GM23338 (cell line): ENCODE results near the gene PACSIN1. TPM values are rescaled to one million over a fixed set of nuclear protein-coding genes. Genes with fewer than 3 reads are reported as not detected.

Source experiments
- ATAC-seq: fragments of 200-7000 bp; cut with Tn5 transposase; 3 replicates; pipeline ENCODE4 v1.9.1; 2020
- DNase-seq: peaks from one replicate; pipeline ENCODE4 v3.0.0-alpha.2; 2015; ENCODE audit warnings: low spot score
- H2AFZ ChIP-seq: fragments of 200-600 bp; sonication (generic); 2 replicates; pipeline ENCODE4 v1.8.0; 2016; ENCODE audit warnings: antibody characterized with exemption, mild to moderate bottlenecking, moderate library complexity
- H3F3A ChIP-seq: fragments of 200-600 bp; sonication (generic); replicated peaks from 2 replicates; pipeline ENCODE4 v1.8.0; 2017; ENCODE audit warnings: antibody characterized with exemption, mixed run types, low read depth
- H3K27ac ChIP-seq: fragments of 200-600 bp; sonication (generic); 2 replicates; pipeline ENCODE4 v1.6.1; 2016; ENCODE audit warnings: low read depth
- H3K27me3 ChIP-seq: fragments of 200-600 bp; sonication (generic); 2 replicates; pipeline ENCODE4 v1.8.0; 2016; ENCODE audit warnings: mild to moderate bottlenecking, mixed run types, moderate library complexity; ENCODE audit not compliant: insufficient read depth
- H3K36me3 ChIP-seq: fragments of 200-600 bp; sonication (generic); 2 replicates; pipeline ENCODE4 v1.8.0; 2016; ENCODE audit warnings: mild to moderate bottlenecking; ENCODE audit not compliant: insufficient read depth
- H3K4me1 ChIP-seq: fragments of 200-600 bp; sonication (generic); 2 replicates; pipeline ENCODE4 v1.8.0; 2016; ENCODE audit warnings: mild to moderate bottlenecking, moderate library complexity; ENCODE audit not compliant: insufficient read depth
- H3K4me2 ChIP-seq: fragments of 200-600 bp; sonication (generic); 2 replicates; pipeline ENCODE4 v1.7.1; 2017; ENCODE audit warnings: mixed run types
- H3K4me3 ChIP-seq: fragments of 200-600 bp; sonication (generic); 2 replicates; pipeline ENCODE4 v1.6.1; 2016; ENCODE audit warnings: mixed run types
- H3K79me2 ChIP-seq: fragments of 200-600 bp; sonication (generic); replicated peaks from 2 replicates; pipeline ENCODE4 v1.8.0; 2017; ENCODE audit warnings: mild to moderate bottlenecking; ENCODE audit not compliant: insufficient read depth
- H3K9me2 ChIP-seq: fragments of 200-600 bp; sonication (generic); 2 replicates; pipeline ENCODE4 v1.8.0; 2017; ENCODE audit not compliant: insufficient read depth
- H4K20me1 ChIP-seq: fragments of 200-600 bp; sonication (generic); replicated peaks from 2 replicates; pipeline ENCODE4 v1.8.0; 2017; ENCODE audit warnings: mild to moderate bottlenecking; ENCODE audit not compliant: insufficient read depth
- H3K27ac Mint-ChIP-seq: 2 replicates; pipeline ENCODE4 v1.8.0; 2020; ENCODE audit warnings: inconsistent platforms, mild to moderate bottlenecking, moderate library complexity, mixed read lengths
- H3K27me3 Mint-ChIP-seq: 3 replicates; pipeline ENCODE4 v1.8.0; 2022; ENCODE audit warnings: low read depth, mild to moderate bottlenecking, moderate library complexity, mixed read lengths, inconsistent platforms; ENCODE audit not compliant: insufficient read depth, poor library complexity
- H3K36me3 Mint-ChIP-seq: 3 replicates; pipeline ENCODE4 v1.8.0; 2021; ENCODE audit warnings: low read depth, mild to moderate bottlenecking, inconsistent platforms, moderate library complexity, mixed read lengths
- H3K4me1 Mint-ChIP-seq: 3 replicates; pipeline ENCODE4 v1.8.0; 2020; ENCODE audit warnings: mild to moderate bottlenecking, inconsistent platforms, mixed read lengths
- H3K4me3 Mint-ChIP-seq: 3 replicates; pipeline ENCODE4 v1.8.0; 2021; ENCODE audit warnings: moderate library complexity, mild to moderate bottlenecking, inconsistent platforms, mixed read lengths
- H3K9me3 Mint-ChIP-seq: 3 replicates; pipeline ENCODE4 v1.8.0; 2020; ENCODE audit warnings: moderate library complexity, mild to moderate bottlenecking, inconsistent platforms, mixed read lengths
- CREB1 ChIP-seq: fragments of 250-450 bp; sonication (Bioruptor Pico); IDR thresholded peaks from 2 replicates; pipeline ENCODE4 v1.5.0; 2020; ENCODE audit warnings: low read depth, mild to moderate bottlenecking, moderate library complexity
- EZH2 ChIP-seq: fragments of 200-600 bp; sonication (generic); IDR thresholded peaks from one replicate; pipeline ENCODE4 v1.8.0; 2017; ENCODE audit warnings: antibody characterized with exemption, mild to moderate bottlenecking, low read depth; ENCODE audit not compliant: unreplicated experiment
- EZH2phosphoT487 ChIP-seq: fragments of 200-600 bp; sonication (generic); IDR thresholded peaks from one replicate; pipeline ENCODE4 v1.8.1; 2018; ENCODE audit warnings: antibody characterized with exemption; ENCODE audit not compliant: unreplicated experiment
- JUNB ChIP-seq: IDR thresholded peaks from one replicate; pipeline ENCODE4 v1.6.1; 2016; ENCODE audit warnings: antibody characterized with exemption; ENCODE audit not compliant: unreplicated experiment
- NANOG ChIP-seq: IDR thresholded peaks from 2 replicates; pipeline ENCODE4 v1.6.1; 2016; ENCODE audit warnings: antibody characterized with exemption, borderline replicate concordance
- POLR2AphosphoS5 ChIP-seq: IDR thresholded peaks from 2 replicates; pipeline ENCODE4 v1.6.1; 2016; ENCODE audit warnings: antibody characterized with exemption, low read depth
- STAT1 ChIP-seq: IDR thresholded peaks from one replicate; pipeline ENCODE4 v1.6.1; 2016; ENCODE audit warnings: antibody characterized with exemption; ENCODE audit not compliant: unreplicated experiment
- ZNF114 ChIP-seq: fragments of 250-450 bp; sonication (Bioruptor Pico); IDR thresholded peaks from 2 replicates; pipeline ENCODE4 v1.5.0; 2020; ENCODE audit warnings: mild to moderate bottlenecking, moderate library complexity
- ZNF331 ChIP-seq: fragments of 250-450 bp; sonication (Bioruptor Pico); IDR thresholded peaks from 2 replicates; pipeline ENCODE4 v1.5.0; 2020; ENCODE audit warnings: low read depth, mild to moderate bottlenecking, moderate library complexity
- polyA plus RNA-seq: library from polyadenylated mRNA; unstranded; fragments of >200 nt; fragmentation: Nextera tagmentation; extraction: Ambion mirVana; gene quantifications from 2 replicates; pipeline ENCODE4 v1.2.1, GENCODE V29; 2016
- total RNA-seq: library from RNA; depleted of rRNA; stranded (reverse); fragments of >200 nt; shearing (Covaris generic); gene quantifications from 2 replicates; pipeline ENCODE4 v1.2.3, GENCODE V29; 2014
- TF ChIP-seq, protein P1 (sequence below): fragments of 250-450 bp; sonication (Bioruptor Pico); IDR thresholded peaks from 2 replicates; pipeline ENCODE4 v1.5.0; 2020; ENCODE audit warnings: mild to moderate bottlenecking, moderate library complexity
- TF ChIP-seq, protein P2 (sequence below), 2 experiments: fragments of 200-600 bp in 1 of 2; sonication (generic) in 1 of 2; conservative IDR thresholded peaks; 2 replicates each; pipeline versions ENCODE4 v1.5.1 to v1.6.1; 2016 to 2017; ENCODE audit warnings: antibody characterized with exemption in 2 of 2, low read depth in 2 of 2, mild to moderate bottlenecking in 2 of 2, moderate library complexity in 1 of 2
- TF ChIP-seq, protein P3 (sequence below): IDR thresholded peaks from 2 replicates; pipeline ENCODE4 v1.6.1; 2016; ENCODE audit warnings: antibody characterized with exemption
- TF ChIP-seq, protein P4 (sequence below): IDR thresholded peaks from one replicate; pipeline ENCODE4 v1.6.1; 2018; ENCODE audit warnings: antibody characterized with exemption; ENCODE audit not compliant: unreplicated experiment

The PACSIN1 gene
- total and polyA plus RNA-seq, 2 experiments from 2014 or later: 5.2 to 8.7 TPM

DNA sequence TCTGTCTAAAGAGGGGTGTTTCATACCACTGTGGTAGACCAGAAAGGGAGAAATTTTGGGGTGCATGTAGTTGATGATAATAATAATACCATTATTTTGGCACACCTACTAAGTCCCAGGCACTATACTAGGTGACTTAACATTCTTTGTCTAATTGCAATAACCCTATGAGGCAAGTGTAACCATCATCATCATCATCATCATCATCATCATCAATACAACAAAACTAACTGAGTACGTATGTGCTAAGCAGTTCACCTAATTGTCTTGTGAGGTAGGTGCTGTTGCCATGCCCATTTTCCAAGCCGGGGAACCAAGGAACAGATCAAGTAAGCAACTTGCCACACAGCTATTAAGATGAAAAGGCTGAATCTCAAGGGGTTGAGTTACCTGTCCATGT is 2.6 kb upstream of the PACSIN1 start (continued):
- TF ChIP-seq POLR2AphosphoS5 (no peak), STAT1 (no peak)

DNA sequence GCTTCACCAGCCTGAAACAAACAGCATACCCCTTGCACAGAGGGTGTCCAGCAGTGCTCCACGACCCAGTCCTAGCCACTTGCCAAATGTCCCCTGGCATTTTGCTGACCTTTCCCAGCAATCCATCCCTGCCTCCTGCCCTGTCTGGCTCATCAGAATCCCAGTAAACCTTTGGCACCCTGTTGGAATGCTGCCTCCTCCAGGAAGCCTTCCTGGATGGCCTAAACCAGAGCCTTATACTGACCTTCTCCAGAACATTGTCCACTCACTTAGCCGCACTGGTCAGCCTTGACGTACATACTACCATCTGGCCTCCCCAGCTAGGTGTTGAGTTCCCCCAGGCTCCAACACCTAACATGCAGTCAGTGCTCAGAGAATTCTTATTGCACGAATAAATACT is 2.0 kb upstream of the PACSIN1 start:
- no peak overlapping the region for H3K4me3 Mint-ChIP-seq
- Histone ChIP-seq H4K20me1 (no peaks in the 10 kb centered on the region), H3K27ac (no peak overlapping the region), H3K4me1 (peaks cover 14% of the 10 kb centered on the region; the same call in 1 of the 2 replicates), H3K27me3 (peaks cover 7% of the 10 kb centered on the region; the same call in 1 of the 2 replicates), H3K4me2 (no peak overlapping the region), H2AFZ (no peak overlapping the region), H3K36me3 (no peaks in the 10 kb centered on the region), H3F3A (no peaks in the 10 kb centered on the region; the same call in 1 of the 2 replicates), H3K9me2 (no peaks in the 10 kb centered on the region), H3K79me2 (no peaks in the 10 kb centered on the region), H3K4me3 (no peak overlapping the region)
- peaks cover 19% of the 10 kb centered on the region for H3K27me3 Mint-ChIP-seq
- H3K36me3 Mint-ChIP-seq: no peaks in the 10 kb centered on the region; the same call in 2 of the 3 replicates
- no peak overlapping the region for H3K27ac Mint-ChIP-seq
- TF ChIP-seq ZNF114: no peak
- TF ChIP-seq, protein P1, sequence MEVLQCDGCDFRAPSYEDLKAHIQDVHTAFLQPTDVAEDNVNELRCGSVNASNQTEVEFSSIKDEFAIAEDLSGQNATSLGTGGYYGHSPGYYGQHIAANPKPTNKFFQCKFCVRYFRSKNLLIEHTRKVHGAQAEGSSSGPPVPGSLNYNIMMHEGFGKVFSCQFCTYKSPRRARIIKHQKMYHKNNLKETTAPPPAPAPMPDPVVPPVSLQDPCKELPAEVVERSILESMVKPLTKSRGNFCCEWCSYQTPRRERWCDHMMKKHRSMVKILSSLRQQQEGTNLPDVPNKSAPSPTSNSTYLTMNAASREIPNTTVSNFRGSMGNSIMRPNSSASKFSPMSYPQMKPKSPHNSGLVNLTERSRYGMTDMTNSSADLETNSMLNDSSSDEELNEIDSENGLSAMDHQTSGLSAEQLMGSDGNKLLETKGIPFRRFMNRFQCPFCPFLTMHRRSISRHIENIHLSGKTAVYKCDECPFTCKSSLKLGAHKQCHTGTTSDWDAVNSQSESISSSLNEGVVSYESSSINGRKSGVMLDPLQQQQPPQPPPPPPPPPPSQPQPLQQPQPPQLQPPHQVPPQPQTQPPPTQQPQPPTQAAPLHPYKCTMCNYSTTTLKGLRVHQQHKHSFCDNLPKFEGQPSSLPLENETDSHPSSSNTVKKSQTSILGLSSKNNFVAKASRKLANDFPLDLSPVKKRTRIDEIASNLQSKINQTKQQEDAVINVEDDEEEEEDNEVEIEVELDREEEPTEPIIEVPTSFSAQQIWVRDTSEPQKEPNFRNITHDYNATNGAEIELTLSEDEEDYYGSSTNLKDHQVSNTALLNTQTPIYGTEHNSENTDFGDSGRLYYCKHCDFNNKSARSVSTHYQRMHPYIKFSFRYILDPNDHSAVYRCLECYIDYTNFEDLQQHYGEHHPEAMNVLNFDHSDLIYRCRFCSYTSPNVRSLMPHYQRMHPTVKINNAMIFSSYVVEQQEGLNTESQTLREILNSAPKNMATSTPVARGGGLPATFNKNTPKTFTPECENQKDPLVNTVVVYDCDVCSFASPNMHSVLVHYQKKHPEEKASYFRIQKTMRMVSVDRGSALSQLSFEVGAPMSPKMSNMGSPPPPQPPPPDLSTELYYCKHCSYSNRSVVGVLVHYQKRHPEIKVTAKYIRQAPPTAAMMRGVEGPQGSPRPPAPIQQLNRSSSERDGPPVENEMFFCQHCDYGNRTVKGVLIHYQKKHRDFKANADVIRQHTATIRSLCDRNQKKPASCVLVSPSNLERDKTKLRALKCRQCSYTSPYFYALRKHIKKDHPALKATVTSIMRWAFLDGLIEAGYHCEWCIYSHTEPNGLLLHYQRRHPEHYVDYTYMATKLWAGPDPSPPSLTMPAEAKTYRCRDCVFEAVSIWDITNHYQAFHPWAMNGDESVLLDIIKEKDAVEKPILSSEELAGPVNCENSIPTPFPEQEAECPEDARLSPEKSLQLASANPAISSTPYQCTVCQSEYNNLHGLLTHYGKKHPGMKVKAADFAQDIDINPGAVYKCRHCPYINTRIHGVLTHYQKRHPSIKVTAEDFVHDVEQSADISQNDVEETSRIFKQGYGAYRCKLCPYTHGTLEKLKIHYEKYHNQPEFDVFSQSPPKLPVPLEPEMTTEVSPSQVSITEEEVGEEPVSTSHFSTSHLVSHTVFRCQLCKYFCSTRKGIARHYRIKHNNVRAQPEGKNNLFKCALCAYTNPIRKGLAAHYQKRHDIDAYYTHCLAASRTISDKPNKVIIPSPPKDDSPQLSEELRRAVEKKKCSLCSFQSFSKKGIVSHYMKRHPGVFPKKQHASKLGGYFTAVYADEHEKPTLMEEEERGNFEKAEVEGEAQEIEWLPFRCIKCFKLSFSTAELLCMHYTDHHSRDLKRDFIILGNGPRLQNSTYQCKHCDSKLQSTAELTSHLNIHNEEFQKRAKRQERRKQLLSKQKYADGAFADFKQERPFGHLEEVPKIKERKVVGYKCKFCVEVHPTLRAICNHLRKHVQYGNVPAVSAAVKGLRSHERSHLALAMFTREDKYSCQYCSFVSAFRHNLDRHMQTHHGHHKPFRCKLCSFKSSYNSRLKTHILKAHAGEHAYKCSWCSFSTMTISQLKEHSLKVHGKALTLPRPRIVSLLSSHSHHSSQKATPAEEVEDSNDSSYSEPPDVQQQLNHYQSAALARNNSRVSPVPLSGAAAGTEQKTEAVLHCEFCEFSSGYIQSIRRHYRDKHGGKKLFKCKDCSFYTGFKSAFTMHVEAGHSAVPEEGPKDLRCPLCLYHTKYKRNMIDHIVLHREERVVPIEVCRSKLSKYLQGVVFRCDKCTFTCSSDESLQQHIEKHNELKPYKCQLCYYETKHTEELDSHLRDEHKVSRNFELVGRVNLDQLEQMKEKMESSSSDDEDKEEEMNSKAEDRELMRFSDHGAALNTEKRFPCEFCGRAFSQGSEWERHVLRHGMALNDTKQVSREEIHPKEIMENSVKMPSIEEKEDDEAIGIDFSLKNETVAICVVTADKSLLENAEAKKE: no peak
- no peak for TF ChIP-seq ZNF331 (CRISPR knock-in tag)
- TF ChIP-seq, protein P2, sequence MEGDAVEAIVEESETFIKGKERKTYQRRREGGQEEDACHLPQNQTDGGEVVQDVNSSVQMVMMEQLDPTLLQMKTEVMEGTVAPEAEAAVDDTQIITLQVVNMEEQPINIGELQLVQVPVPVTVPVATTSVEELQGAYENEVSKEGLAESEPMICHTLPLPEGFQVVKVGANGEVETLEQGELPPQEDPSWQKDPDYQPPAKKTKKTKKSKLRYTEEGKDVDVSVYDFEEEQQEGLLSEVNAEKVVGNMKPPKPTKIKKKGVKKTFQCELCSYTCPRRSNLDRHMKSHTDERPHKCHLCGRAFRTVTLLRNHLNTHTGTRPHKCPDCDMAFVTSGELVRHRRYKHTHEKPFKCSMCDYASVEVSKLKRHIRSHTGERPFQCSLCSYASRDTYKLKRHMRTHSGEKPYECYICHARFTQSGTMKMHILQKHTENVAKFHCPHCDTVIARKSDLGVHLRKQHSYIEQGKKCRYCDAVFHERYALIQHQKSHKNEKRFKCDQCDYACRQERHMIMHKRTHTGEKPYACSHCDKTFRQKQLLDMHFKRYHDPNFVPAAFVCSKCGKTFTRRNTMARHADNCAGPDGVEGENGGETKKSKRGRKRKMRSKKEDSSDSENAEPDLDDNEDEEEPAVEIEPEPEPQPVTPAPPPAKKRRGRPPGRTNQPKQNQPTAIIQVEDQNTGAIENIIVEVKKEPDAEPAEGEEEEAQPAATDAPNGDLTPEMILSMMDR (conservative IDR thresholded peaks at IDR 0.05; ENCODE audit: low read depth in 2 of 2): no peak
- TF ChIP-seq JUNB: no peak
- no peak for TF ChIP-seq POLR2AphosphoS5
- TF ChIP-seq CREB1 (CRISPR knock-in tag): no peak
- TF ChIP-seq EZH2phosphoT487: no peak
- TF ChIP-seq, protein P3, sequence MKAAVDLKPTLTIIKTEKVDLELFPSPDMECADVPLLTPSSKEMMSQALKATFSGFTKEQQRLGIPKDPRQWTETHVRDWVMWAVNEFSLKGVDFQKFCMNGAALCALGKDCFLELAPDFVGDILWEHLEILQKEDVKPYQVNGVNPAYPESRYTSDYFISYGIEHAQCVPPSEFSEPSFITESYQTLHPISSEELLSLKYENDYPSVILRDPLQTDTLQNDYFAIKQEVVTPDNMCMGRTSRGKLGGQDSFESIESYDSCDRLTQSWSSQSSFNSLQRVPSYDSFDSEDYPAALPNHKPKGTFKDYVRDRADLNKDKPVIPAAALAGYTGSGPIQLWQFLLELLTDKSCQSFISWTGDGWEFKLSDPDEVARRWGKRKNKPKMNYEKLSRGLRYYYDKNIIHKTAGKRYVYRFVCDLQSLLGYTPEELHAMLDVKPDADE: no peak
- TF ChIP-seq NANOG: no peak
- TF ChIP-seq, protein P4, sequence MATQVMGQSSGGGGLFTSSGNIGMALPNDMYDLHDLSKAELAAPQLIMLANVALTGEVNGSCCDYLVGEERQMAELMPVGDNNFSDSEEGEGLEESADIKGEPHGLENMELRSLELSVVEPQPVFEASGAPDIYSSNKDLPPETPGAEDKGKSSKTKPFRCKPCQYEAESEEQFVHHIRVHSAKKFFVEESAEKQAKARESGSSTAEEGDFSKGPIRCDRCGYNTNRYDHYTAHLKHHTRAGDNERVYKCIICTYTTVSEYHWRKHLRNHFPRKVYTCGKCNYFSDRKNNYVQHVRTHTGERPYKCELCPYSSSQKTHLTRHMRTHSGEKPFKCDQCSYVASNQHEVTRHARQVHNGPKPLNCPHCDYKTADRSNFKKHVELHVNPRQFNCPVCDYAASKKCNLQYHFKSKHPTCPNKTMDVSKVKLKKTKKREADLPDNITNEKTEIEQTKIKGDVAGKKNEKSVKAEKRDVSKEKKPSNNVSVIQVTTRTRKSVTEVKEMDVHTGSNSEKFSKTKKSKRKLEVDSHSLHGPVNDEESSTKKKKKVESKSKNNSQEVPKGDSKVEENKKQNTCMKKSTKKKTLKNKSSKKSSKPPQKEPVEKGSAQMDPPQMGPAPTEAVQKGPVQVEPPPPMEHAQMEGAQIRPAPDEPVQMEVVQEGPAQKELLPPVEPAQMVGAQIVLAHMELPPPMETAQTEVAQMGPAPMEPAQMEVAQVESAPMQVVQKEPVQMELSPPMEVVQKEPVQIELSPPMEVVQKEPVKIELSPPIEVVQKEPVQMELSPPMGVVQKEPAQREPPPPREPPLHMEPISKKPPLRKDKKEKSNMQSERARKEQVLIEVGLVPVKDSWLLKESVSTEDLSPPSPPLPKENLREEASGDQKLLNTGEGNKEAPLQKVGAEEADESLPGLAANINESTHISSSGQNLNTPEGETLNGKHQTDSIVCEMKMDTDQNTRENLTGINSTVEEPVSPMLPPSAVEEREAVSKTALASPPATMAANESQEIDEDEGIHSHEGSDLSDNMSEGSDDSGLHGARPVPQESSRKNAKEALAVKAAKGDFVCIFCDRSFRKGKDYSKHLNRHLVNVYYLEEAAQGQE: no peak
- TF ChIP-seq EZH2: no peak
- TF ChIP-seq STAT1: no peak
- ATAC-seq: no peak
- H3K4me1 Mint-ChIP-seq: peaks cover 21% of the 10 kb centered on the region
- no peak for DNase-seq
- H3K9me3 Mint-ChIP-seq: no peaks in the 10 kb centered on the region
